ENCODE measurements around the gene ADGRB3. TPM values are rescaled to one million over a fixed set of nuclear protein-coding genes. Genes with fewer than 3 reads are reported as not detected.

The ADGRB3 gene
- total and polyA plus RNA-seq, 4 donors = 0.21 to 2.3 (median 0.48) TPM

DNA sequence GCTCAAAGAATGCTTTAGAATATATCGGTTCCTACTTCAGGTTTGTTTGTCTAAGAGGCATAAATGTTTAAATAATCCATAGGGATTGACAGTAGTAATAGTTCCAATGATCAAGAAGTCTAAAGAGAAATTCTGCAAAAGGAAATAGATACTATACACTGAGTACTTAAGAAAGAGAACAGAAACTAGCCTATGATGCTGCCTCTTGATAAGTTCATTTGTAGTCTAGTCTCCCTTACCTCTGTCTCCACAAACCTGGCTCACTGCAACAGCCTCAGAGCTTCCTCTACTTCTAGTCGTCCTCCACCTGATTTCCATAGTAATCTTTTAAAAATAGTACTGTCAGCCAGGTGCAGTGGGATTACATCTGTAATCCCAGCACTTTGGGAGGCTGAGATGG lies 650.0 kb downstream of the ADGRB3 start:
- H3K36me3 ChIP-seq (ENCODE audit: control insufficient read depth in 4 of 4, insufficient read depth in 3 of 4, low read depth in 1 of 4, low read length in 3 of 4) = no peaks in the 10 kb centered on the region
- no peak overlapping the region for H3K27ac ChIP-seq (ENCODE audit: low read depth in 1 of 2, low read length in 2 of 2)
- no peak overlapping the region for H3K9ac ChIP-seq (ENCODE audit: low read depth in 1 of 2, low read length in 2 of 2)
- H3K9me3 ChIP-seq (ENCODE audit: control insufficient read depth in 4 of 4, low read length in 3 of 4) = no peaks in the 10 kb centered on the region
- H3K27me3 ChIP-seq (ENCODE audit: control insufficient read depth in 4 of 4, insufficient read depth in 4 of 4, low read length in 3 of 4) = no peaks in the 10 kb centered on the region
- 43% methylated on average over 2 of the region's 2 CpGs for WGBS
- no peaks in the 10 kb centered on the region for H3K4me1 ChIP-seq (ENCODE audit: control insufficient read depth in 4 of 4, insufficient read depth in 4 of 4, low read length in 3 of 4)
- H3K4me3 ChIP-seq (ENCODE audit: low read depth in 1 of 3, low read length in 3 of 3) = no peak overlapping the region
- no peak for DNase-seq (ENCODE audit: low spot score)
- TF ChIP-seq, protein P1, sequence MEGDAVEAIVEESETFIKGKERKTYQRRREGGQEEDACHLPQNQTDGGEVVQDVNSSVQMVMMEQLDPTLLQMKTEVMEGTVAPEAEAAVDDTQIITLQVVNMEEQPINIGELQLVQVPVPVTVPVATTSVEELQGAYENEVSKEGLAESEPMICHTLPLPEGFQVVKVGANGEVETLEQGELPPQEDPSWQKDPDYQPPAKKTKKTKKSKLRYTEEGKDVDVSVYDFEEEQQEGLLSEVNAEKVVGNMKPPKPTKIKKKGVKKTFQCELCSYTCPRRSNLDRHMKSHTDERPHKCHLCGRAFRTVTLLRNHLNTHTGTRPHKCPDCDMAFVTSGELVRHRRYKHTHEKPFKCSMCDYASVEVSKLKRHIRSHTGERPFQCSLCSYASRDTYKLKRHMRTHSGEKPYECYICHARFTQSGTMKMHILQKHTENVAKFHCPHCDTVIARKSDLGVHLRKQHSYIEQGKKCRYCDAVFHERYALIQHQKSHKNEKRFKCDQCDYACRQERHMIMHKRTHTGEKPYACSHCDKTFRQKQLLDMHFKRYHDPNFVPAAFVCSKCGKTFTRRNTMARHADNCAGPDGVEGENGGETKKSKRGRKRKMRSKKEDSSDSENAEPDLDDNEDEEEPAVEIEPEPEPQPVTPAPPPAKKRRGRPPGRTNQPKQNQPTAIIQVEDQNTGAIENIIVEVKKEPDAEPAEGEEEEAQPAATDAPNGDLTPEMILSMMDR (IDR thresholded peaks at IDR 0.05; ENCODE audit: low read depth, low read length, missing input control) = no peak
- TF ChIP-seq HNF4A (conservative IDR thresholded peaks at IDR 0.05) (no peak), RAD21 (IDR thresholded peaks at IDR 0.05) (no peak), ATF3 (IDR thresholded peaks at IDR 0.05) (no peak), JUND (IDR thresholded peaks at IDR 0.05) (no peak), NR2F2 (IDR thresholded peaks at IDR 0.05) (no peak), EGR1 (IDR thresholded peaks at IDR 0.05; ENCODE audit: low read depth in 2 of 2) (no peak), FOXA1 (IDR thresholded peaks at IDR 0.05) (no peak), YY1 (IDR thresholded peaks at IDR 0.05) (no peak), TAF1 (conservative IDR thresholded peaks at IDR 0.05) (no peak), HNF4G (IDR thresholded peaks at IDR 0.05) (no peak), MAX (IDR thresholded peaks at IDR 0.05) (no peak), GABPA (IDR thresholded peaks at IDR 0.05 in 1 of 2, conservative IDR thresholded peaks at IDR 0.05 in 1 of 2) (no peak), RXRA (IDR thresholded peaks at IDR 0.05) (no peak), FOXA2 (IDR thresholded peaks at IDR 0.05) (no peak), SP1 (IDR thresholded peaks at IDR 0.05) (no peak)
- TF ChIP-seq, protein P2, sequence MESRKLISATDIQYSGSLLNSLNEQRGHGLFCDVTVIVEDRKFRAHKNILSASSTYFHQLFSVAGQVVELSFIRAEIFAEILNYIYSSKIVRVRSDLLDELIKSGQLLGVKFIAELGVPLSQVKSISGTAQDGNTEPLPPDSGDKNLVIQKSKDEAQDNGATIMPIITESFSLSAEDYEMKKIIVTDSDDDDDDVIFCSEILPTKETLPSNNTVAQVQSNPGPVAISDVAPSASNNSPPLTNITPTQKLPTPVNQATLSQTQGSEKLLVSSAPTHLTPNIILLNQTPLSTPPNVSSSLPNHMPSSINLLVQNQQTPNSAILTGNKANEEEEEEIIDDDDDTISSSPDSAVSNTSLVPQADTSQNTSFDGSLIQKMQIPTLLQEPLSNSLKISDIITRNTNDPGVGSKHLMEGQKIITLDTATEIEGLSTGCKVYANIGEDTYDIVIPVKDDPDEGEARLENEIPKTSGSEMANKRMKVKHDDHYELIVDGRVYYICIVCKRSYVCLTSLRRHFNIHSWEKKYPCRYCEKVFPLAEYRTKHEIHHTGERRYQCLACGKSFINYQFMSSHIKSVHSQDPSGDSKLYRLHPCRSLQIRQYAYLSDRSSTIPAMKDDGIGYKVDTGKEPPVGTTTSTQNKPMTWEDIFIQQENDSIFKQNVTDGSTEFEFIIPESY (IDR thresholded peaks at IDR 0.05) = no peak
- TF ChIP-seq, protein P3, sequence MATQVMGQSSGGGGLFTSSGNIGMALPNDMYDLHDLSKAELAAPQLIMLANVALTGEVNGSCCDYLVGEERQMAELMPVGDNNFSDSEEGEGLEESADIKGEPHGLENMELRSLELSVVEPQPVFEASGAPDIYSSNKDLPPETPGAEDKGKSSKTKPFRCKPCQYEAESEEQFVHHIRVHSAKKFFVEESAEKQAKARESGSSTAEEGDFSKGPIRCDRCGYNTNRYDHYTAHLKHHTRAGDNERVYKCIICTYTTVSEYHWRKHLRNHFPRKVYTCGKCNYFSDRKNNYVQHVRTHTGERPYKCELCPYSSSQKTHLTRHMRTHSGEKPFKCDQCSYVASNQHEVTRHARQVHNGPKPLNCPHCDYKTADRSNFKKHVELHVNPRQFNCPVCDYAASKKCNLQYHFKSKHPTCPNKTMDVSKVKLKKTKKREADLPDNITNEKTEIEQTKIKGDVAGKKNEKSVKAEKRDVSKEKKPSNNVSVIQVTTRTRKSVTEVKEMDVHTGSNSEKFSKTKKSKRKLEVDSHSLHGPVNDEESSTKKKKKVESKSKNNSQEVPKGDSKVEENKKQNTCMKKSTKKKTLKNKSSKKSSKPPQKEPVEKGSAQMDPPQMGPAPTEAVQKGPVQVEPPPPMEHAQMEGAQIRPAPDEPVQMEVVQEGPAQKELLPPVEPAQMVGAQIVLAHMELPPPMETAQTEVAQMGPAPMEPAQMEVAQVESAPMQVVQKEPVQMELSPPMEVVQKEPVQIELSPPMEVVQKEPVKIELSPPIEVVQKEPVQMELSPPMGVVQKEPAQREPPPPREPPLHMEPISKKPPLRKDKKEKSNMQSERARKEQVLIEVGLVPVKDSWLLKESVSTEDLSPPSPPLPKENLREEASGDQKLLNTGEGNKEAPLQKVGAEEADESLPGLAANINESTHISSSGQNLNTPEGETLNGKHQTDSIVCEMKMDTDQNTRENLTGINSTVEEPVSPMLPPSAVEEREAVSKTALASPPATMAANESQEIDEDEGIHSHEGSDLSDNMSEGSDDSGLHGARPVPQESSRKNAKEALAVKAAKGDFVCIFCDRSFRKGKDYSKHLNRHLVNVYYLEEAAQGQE (IDR thresholded peaks at IDR 0.05) = no peak
